ENCODE results near the gene VPS72.
A peak's percentile ranks its signal among the peaks of the same experiment; 100 is the strongest.

The VPS72 gene

DNA sequence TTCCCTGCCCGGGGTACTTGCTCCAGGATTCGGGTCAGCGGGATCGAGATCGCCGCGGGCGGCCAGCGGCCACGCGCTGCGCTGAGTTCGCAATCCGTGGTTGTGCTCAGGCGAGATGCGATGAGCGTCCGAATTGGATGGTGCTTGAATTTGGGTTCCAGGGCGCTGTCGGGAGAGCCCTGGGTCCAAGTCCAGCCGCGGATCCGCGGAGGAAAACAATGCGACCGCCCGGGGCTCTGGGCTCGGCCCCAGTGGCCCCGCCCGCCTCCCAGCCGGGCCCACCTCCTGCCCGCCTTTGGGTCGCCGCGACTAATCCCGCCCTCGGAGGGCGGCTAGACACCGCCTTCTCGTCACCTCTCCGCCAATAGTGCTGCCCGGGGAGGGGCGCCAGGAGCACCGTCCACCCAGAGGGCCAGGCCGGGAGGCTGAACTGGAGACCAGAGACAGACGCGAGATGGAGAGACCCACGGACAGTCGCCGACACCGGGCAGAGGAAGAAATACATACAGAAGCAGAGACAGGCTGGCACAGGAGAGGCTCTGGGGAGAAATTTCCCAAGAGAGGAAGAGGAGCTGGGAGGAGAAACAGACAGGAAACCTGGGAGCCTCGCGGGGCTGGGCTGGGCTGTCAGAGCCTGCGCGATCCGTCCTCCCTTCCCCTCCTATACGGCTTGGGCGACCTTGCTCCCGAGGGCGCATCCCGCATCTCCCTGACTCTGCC is 43.4 kb downstream of the VPS72 start, which contains the start of gene SEMA6C:
TSS of gene SEMA6C (minus strand) at position 220 of the 720 bp plus-strand sequence. CDS start 4,010 bp downstream, outside the sequence.
- TF ChIP-seq, protein P1, sequence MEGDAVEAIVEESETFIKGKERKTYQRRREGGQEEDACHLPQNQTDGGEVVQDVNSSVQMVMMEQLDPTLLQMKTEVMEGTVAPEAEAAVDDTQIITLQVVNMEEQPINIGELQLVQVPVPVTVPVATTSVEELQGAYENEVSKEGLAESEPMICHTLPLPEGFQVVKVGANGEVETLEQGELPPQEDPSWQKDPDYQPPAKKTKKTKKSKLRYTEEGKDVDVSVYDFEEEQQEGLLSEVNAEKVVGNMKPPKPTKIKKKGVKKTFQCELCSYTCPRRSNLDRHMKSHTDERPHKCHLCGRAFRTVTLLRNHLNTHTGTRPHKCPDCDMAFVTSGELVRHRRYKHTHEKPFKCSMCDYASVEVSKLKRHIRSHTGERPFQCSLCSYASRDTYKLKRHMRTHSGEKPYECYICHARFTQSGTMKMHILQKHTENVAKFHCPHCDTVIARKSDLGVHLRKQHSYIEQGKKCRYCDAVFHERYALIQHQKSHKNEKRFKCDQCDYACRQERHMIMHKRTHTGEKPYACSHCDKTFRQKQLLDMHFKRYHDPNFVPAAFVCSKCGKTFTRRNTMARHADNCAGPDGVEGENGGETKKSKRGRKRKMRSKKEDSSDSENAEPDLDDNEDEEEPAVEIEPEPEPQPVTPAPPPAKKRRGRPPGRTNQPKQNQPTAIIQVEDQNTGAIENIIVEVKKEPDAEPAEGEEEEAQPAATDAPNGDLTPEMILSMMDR (conservative IDR thresholded peaks at IDR 0.05; ENCODE audit: low read depth, low read length) = no peak
- H3K27me3 ChIP-seq (ENCODE audit: insufficient read depth, low read depth) = peaks cover 36% of the 10 kb centered on the region

DNA sequence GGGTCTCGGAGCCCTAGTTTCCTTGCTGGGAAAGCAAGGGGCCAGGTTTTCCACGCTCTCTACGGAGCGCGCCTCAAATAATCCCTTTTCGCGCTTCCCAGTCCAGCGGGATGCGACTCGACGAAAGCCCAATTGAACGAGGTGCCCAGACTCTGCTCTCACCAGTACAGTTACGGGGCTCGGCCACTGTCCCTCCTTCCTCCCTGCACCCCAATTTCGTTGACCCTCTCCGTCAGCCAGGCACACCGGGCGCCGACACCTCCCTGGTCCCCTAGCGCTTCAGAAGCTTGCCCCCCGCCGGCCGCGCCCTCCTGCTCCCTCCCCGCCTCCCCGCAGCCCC is 44.0 kb downstream of the VPS72 start:
- peak overlapping the region; percentile 99 for H2AFZ ChIP-seq (ENCODE audit: low read depth)
- no peaks in the 10 kb centered on the region for H4K20me1 ChIP-seq (ENCODE audit: insufficient read depth)
- H3K9ac ChIP-seq = peak overlapping the region; percentile 52
- H3K36me3 ChIP-seq (ENCODE audit: insufficient read depth) = no peaks in the 10 kb centered on the region
- peak overlapping the region; percentile 86 for H3K4me2 ChIP-seq
- TF ChIP-seq, protein P1 (conservative IDR thresholded peaks at IDR 0.05; ENCODE audit: low read depth, low read length) = no peak
- peaks cover 41% of the 10 kb centered on the region for H3K27me3 ChIP-seq (ENCODE audit: insufficient read depth, low read depth)
- peak overlapping the region; percentile 100 for H3K4me3 ChIP-seq (IDR thresholded peaks at IDR 0.05; ENCODE audit: insufficient read depth, low read depth, low read length)
- H3K4me1 ChIP-seq (ENCODE audit: low read depth, poor library complexity, severe bottlenecking) = peaks cover 13% of the 10 kb centered on the region
- H3K27ac ChIP-seq = no peak overlapping the region
- H3K79me2 ChIP-seq (ENCODE audit: insufficient read depth, low read depth) = no peaks in the 10 kb centered on the region

More for the DNA sequence above, 43.4 kb downstream of the VPS72 start, which contains the start of gene SEMA6C:
- Histone ChIP-seq H4K20me1 (ENCODE audit: insufficient read depth) (no peaks in the 10 kb centered on the region), H3K4me3 (IDR thresholded peaks at IDR 0.05; ENCODE audit: insufficient read depth, low read depth, low read length) (peak within 1 kb of the TSS; percentile 100), H3K36me3 (ENCODE audit: insufficient read depth) (no peaks in the 10 kb centered on the region), H2AFZ (ENCODE audit: low read depth) (peak within 1 kb of the TSS; percentile 99), H3K79me2 (ENCODE audit: insufficient read depth, low read depth) (no peaks in the 10 kb centered on the region), H3K4me1 (ENCODE audit: low read depth, poor library complexity, severe bottlenecking) (peaks cover 13% of the 10 kb centered on the region), H3K4me2 (peak within 1 kb of the TSS; percentile 86), H3K27ac (no peak within 1 kb of the TSS), H3K9ac (peak within 1 kb of the TSS; percentile 52)

DNA sequence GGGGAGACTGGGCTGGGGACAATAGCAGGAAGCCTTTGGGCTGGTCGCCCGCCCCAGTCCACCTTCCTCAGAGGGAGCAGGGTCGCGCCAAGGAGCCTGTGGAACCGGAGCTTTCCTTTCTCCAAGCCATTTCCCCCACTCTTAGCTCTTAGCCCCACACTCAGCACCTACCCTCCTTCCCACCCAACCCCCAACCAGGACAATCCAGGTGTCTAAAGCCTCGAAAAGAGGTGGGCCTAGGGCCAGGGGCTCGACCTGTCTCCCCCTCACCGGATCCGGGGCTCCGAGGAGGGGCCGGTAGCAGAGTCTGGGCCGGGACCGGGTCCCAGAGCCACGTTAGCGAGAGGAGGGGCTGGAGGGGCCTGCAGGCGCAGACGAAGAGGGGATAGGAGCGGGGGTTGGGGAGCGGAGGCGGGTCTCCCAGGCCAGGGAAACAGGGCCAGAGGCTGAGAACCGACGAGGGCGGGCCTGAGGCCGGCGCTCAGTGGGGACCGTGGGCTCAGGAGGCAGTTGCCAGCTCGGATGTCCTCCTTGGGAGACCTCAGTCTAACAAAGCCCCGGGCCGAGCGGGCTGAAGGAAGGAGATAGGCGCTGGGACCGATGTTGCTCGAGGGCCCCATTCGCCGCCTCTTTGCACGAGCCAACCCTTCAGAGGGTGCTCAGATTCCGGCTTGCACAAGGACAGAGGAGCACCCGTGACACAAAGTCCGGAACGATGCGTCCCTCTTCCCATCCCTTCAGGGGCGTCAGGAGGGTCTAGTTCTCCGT is 44.5 kb downstream of the VPS72 start:
- peaks cover 13% of the 10 kb centered on the region for H3K4me1 ChIP-seq (ENCODE audit: low read depth, poor library complexity, severe bottlenecking)
- H3K9ac ChIP-seq = no peak overlapping the region
- peaks cover 42% of the 10 kb centered on the region for H3K27me3 ChIP-seq (ENCODE audit: insufficient read depth, low read depth)
- H2AFZ ChIP-seq (ENCODE audit: low read depth) = peak overlapping the region; percentile 99; the same call in 1 of the 2 replicates
- H4K20me1 ChIP-seq (ENCODE audit: insufficient read depth) = no peaks in the 10 kb centered on the region
- peak overlapping the region; percentile 100 for H3K4me3 ChIP-seq (IDR thresholded peaks at IDR 0.05; ENCODE audit: insufficient read depth, low read depth, low read length)
- H3K27ac ChIP-seq = no peak overlapping the region
- no peaks in the 10 kb centered on the region for H3K79me2 ChIP-seq (ENCODE audit: insufficient read depth, low read depth)
- TF ChIP-seq, protein P1 (conservative IDR thresholded peaks at IDR 0.05; ENCODE audit: low read depth, low read length) = no peak
- no peaks in the 10 kb centered on the region for H3K36me3 ChIP-seq (ENCODE audit: insufficient read depth)
- peak overlapping the region; percentile 86 for H3K4me2 ChIP-seq

DNA sequence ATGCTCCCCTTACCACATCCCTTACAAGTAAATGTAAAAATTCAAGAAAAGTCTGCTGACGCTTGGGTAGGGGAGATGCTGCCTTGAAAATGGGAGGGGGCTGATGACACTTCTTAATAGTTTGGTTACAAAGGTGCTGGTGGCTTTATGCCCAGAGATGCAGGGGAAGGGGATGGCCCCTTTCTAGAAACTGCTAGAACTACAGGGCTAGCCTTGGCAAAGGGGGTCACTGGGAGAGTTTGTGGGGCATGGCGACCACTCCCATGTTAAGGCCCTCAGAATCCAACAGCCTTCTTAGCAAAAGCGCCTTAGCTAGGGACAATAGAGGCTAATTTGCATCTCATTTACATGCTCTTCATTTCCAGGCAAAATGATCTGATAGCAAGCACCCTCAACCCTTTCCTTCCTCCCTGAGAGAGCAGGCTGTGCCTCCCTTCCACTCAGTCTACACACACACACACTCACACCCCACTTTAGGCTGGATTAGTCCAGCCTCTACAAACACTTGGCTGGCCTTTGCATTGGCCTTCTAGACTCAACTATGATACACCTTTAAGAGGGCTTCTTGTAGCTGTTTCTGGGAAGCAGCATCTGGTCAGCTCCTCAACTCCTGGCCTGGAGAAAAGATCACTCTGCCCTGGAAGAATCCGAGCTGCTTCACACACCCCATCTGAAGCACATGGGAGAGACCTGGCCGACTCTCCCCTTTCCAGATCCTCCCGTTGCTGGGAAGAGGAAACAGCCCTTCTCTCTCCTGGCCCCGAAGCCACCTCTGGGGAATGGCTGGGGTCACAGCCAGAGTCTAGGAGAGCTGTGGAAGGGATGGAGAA is 45.3 kb downstream of the VPS72 start:
- Histone ChIP-seq H3K4me1 (ENCODE audit: low read depth, poor library complexity, severe bottlenecking) (peaks cover 13% of the 10 kb centered on the region), H4K20me1 (ENCODE audit: insufficient read depth) (no peaks in the 10 kb centered on the region), H3K4me2 (no peak overlapping the region), H3K4me3 (IDR thresholded peaks at IDR 0.05; ENCODE audit: insufficient read depth, low read depth, low read length) (no peak overlapping the region), H2AFZ (ENCODE audit: low read depth) (no peak overlapping the region), H3K36me3 (ENCODE audit: insufficient read depth) (no peaks in the 10 kb centered on the region), H3K27me3 (ENCODE audit: insufficient read depth, low read depth) (peaks cover 42% of the 10 kb centered on the region), H3K27ac (no peak overlapping the region), H3K79me2 (ENCODE audit: insufficient read depth, low read depth) (no peaks in the 10 kb centered on the region), H3K9ac (no peak overlapping the region)
- TF ChIP-seq, protein P1 (conservative IDR thresholded peaks at IDR 0.05; ENCODE audit: low read depth, low read length) = no peak

All from KMS-11 (cell line).